Loucy (cell line): ENCODE results near the gene CLCA1.

Experiments used
- CTCF ChIP-seq: fragments of 200-600 bp; sonication (generic); conservative IDR thresholded peaks from 2 replicates; pipeline ENCODE4 v1.5.1; 2014; ENCODE audit warnings: mild to moderate bottlenecking, antibody characterized with exemption, low read length
- EZH2phosphoT487 ChIP-seq: fragments of 200-600 bp; IDR thresholded peaks from 2 replicates; pipeline ENCODE4 v1.6.1; 2018; ENCODE audit warnings: antibody characterized with exemption, mild to moderate bottlenecking, moderate library complexity, borderline replicate concordance

GRCh38 chr1:86430376-86430775, 38.4 kb upstream of the CLCA1 start:
- TF ChIP-seq CTCF (no peak), EZH2phosphoT487 (no peak)
